ENCODE measurements around the gene MYO18A. TPM values are rescaled to one million over a fixed set of nuclear protein-coding genes. Genes with fewer than 3 reads are reported as not detected.
"Not testable (repeated sequence)": the region's sequence is repeated elsewhere in the genome, so short reads cannot be mapped to it uniquely, and the experiment has no call there.

MYO18A gene
- total and polyA plus RNA-seq, 5 donors: 206 to 312 (median 251) TPM

GRCh38 chr17:29090750-29091605, 89.2 kb downstream of the MYO18A start:
- intact Hi-C loops (cut with DNase I): no loop called here
- DNase-seq (peak in 1 of 3 donors; percentile 13), ATAC-seq (no peak)
- Histone ChIP-seq H3K27me3 (ENCODE audit: control insufficient read depth, insufficient read depth) (no peaks in the 10 kb centered on the region), H3K27ac (ENCODE audit: low read length) (no peak overlapping the region), H3K9me3 (ENCODE audit: control insufficient read depth, low read length) (no peaks in the 10 kb centered on the region), H3K4me3 (ENCODE audit: low read length) (no peak overlapping the region), H3K4me1 (ENCODE audit: control insufficient read depth, insufficient read depth, low read length) (no peaks in the 10 kb centered on the region)
- WGBS: 74% methylated on average over 12 of the region's 12 CpGs

- no peak for ATAC-seq
- no peak overlapping the region for H3K4me3 ChIP-seq (ENCODE audit: low read length)
- DNase-seq: no peak
- no peaks in the 10 kb centered on the region for H3K27me3 ChIP-seq (ENCODE audit: control insufficient read depth, insufficient read depth)
- H3K9me3 ChIP-seq (ENCODE audit: control insufficient read depth, low read length): no peaks in the 10 kb centered on the region
- WGBS: 87% methylated on average over 4 of the region's 4 CpGs
- no peak overlapping the region for H3K27ac ChIP-seq (ENCODE audit: low read length)
- H3K4me1 ChIP-seq (ENCODE audit: control insufficient read depth, insufficient read depth, low read length): no peaks in the 10 kb centered on the region
- intact Hi-C loops (cut with DNase I): no loop called here
These were observed 90.1 kb downstream of the MYO18A start for GRCh38 chr17:29090108-29090507.

- Histone ChIP-seq H3K27me3 (ENCODE audit: control insufficient read depth, insufficient read depth) (no peaks in the 10 kb centered on the region), H3K9me3 (ENCODE audit: control insufficient read depth, low read length) (no peaks in the 10 kb centered on the region), H3K4me3 (ENCODE audit: low read length) (no peak overlapping the region), H3K27ac (ENCODE audit: low read length) (no peak overlapping the region), H3K4me1 (ENCODE audit: control insufficient read depth, insufficient read depth, low read length) (no peaks in the 10 kb centered on the region)
- DNase-seq (peak in 1 of 3 donors; percentile 58), ATAC-seq (peak; percentile 55 to 67)
- intact Hi-C loops (cut with DNase I): no loop called here
- WGBS: 72% methylated on average over 20 of the region's 20 CpGs
These were observed 90.6 kb downstream of the MYO18A start for GRCh38 chr17:29089601-29090044.

GRCh38 chr17:29088782-29089181, 91.4 kb downstream of the MYO18A start:
- H3K4me3 ChIP-seq (ENCODE audit: low read length); H3K4me1 ChIP-seq (ENCODE audit: control insufficient read depth, insufficient read depth, low read length); ATAC-seq; H3K27ac ChIP-seq (ENCODE audit: low read length); H3K9me3 ChIP-seq (ENCODE audit: control insufficient read depth, low read length); H3K27me3 ChIP-seq (ENCODE audit: control insufficient read depth, insufficient read depth); intact Hi-C loops (cut with DNase I); DNase-seq: not testable (repeated sequence)
- WGBS: 95% methylated on average over 3 of the region's 3 CpGs

- no peak for ATAC-seq
- Histone ChIP-seq H3K4me1 (ENCODE audit: control insufficient read depth, insufficient read depth, low read length) (no peaks in the 10 kb centered on the region), H3K27ac (ENCODE audit: low read length) (no peak overlapping the region), H3K27me3 (ENCODE audit: control insufficient read depth, insufficient read depth) (no peaks in the 10 kb centered on the region), H3K4me3 (ENCODE audit: low read length) (no peak overlapping the region), H3K9me3 (ENCODE audit: control insufficient read depth, low read length) (no peaks in the 10 kb centered on the region)
- peak in 1 of 3 donors; percentile 48 for DNase-seq
- WGBS: 89% methylated on average over 19 of the region's 19 CpGs
- intact Hi-C loops (cut with DNase I): no loop called here
These were observed 93.4 kb downstream of the MYO18A start for GRCh38 chr17:29086628-29087332.

- Histone ChIP-seq H3K27ac (ENCODE audit: low read length) (no peak overlapping the region), H3K4me1 (ENCODE audit: control insufficient read depth, insufficient read depth, low read length) (no peaks in the 10 kb centered on the region), H3K9me3 (ENCODE audit: control insufficient read depth, low read length) (no peaks in the 10 kb centered on the region), H3K4me3 (ENCODE audit: low read length) (no peak overlapping the region), H3K27me3 (ENCODE audit: control insufficient read depth, insufficient read depth) (no peaks in the 10 kb centered on the region)
- intact Hi-C loops (cut with DNase I): no loop called here
- WGBS: 87% methylated on average over 12 of the region's 12 CpGs
- DNase-seq (peak in 1 of 3 donors; percentile 38), ATAC-seq (no peak)
These were observed 95.0 kb downstream of the MYO18A start for GRCh38 chr17:29085223-29085622.

- no peak for ATAC-seq
- WGBS: 80% methylated on average over 21 of the region's 21 CpGs
- Histone ChIP-seq H3K27me3 (ENCODE audit: control insufficient read depth, insufficient read depth) (no peaks in the 10 kb centered on the region), H3K9me3 (ENCODE audit: control insufficient read depth, low read length) (no peaks in the 10 kb centered on the region), H3K4me3 (ENCODE audit: low read length) (no peak overlapping the region), H3K4me1 (ENCODE audit: control insufficient read depth, insufficient read depth, low read length) (no peaks in the 10 kb centered on the region), H3K27ac (ENCODE audit: low read length) (no peak overlapping the region)
- no peak for DNase-seq
- intact Hi-C loops (cut with DNase I): no loop called here
These were observed 95.6 kb downstream of the MYO18A start for GRCh38 chr17:29084541-29085146.

- Histone ChIP-seq H3K4me1 (ENCODE audit: control insufficient read depth, insufficient read depth, low read length) (no peaks in the 10 kb centered on the region), H3K27me3 (ENCODE audit: control insufficient read depth, insufficient read depth) (no peaks in the 10 kb centered on the region), H3K27ac (ENCODE audit: low read length) (no peak overlapping the region), H3K4me3 (ENCODE audit: low read length) (no peak overlapping the region), H3K9me3 (ENCODE audit: control insufficient read depth, low read length) (no peaks in the 10 kb centered on the region)
- intact Hi-C loops (cut with DNase I): no loop called here
- DNase-seq (no peak), ATAC-seq (no peak)
- WGBS: 89% methylated on average over 14 of the region's 14 CpGs
These were observed 99.2 kb downstream of the MYO18A start for GRCh38 chr17:29080965-29081364.

- H3K27me3 ChIP-seq (ENCODE audit: control insufficient read depth, insufficient read depth): no peaks in the 10 kb centered on the region
- WGBS: 93% methylated on average over 33 of the region's 33 CpGs
- intact Hi-C loops (cut with DNase I): no loop called here
- peak in 1 of 3 donors; percentile 55 for DNase-seq
- no peaks in the 10 kb centered on the region for H3K4me1 ChIP-seq (ENCODE audit: control insufficient read depth, insufficient read depth, low read length)
- no peak overlapping the region for H3K27ac ChIP-seq (ENCODE audit: low read length)
- H3K4me3 ChIP-seq (ENCODE audit: low read length): no peak overlapping the region
- ATAC-seq: no peak
- no peaks in the 10 kb centered on the region for H3K9me3 ChIP-seq (ENCODE audit: control insufficient read depth, low read length)
These were observed 99.9 kb downstream of the MYO18A start for GRCh38 chr17:29080323-29080722.

GRCh38 chr17:29079887-29080286, 100.3 kb downstream of the MYO18A start:
- intact Hi-C loops (cut with DNase I): loop anchor here in 1 of 4 donors (10.0 kb wide), 1 partner anchor 115 kb away; no protein-coding TSS in a partner anchor
- Histone ChIP-seq H3K27ac (ENCODE audit: low read length) (no peak overlapping the region), H3K4me3 (ENCODE audit: low read length) (no peak overlapping the region), H3K9me3 (ENCODE audit: control insufficient read depth, low read length) (no peaks in the 10 kb centered on the region), H3K27me3 (ENCODE audit: control insufficient read depth, insufficient read depth) (no peaks in the 10 kb centered on the region), H3K4me1 (ENCODE audit: control insufficient read depth, insufficient read depth, low read length) (no peaks in the 10 kb centered on the region)
- DNase-seq: no peak
- ATAC-seq: no peak
- 92% methylated on average over 33 of the region's 33 CpGs for WGBS

GRCh38 chr17:29079433-29079832, 100.8 kb downstream of the MYO18A start:
- Histone ChIP-seq H3K27ac (ENCODE audit: low read length) (no peak overlapping the region), H3K27me3 (ENCODE audit: control insufficient read depth, insufficient read depth) (no peaks in the 10 kb centered on the region), H3K9me3 (ENCODE audit: control insufficient read depth, low read length) (no peaks in the 10 kb centered on the region), H3K4me3 (ENCODE audit: low read length) (no peak overlapping the region), H3K4me1 (ENCODE audit: control insufficient read depth, insufficient read depth, low read length) (no peaks in the 10 kb centered on the region)
- intact Hi-C loops (cut with DNase I): loop anchor here in 1 of 4 donors (10.0 kb wide), 1 partner anchor 115 kb away; no protein-coding TSS in a partner anchor
- no peak for DNase-seq
- 92% methylated on average over 16 of the region's 16 CpGs for WGBS
- ATAC-seq: peak in 1 of 2 donors; percentile 3

Measured in right cardiac atrium (tissue), 5 donors.